GM21737 (cell line): Measurements from ENCODE around the gene TSPAN14.

ENCODE experiments used
- ATAC-seq: cut with Tn5 transposase; IDR thresholded peaks from one replicate; pipeline ENCODE4 v1.9.1; 2021; ENCODE audit warnings: mild to moderate bottlenecking, moderate library complexity; ENCODE audit not compliant: unreplicated experiment

The TSPAN14 gene

GRCh38 chr10:80454513-80455460, 677 bp downstream of the TSPAN14 start:
- peak; percentile 11 for ATAC-seq

GRCh38 chr10:80455461-80456349, 1.6 kb downstream of the TSPAN14 start:
- ATAC-seq: no peak

- ATAC-seq: no peak
Observed at GRCh38 chr10:80457554-80458262, 3.6 kb downstream of the TSPAN14 start.

- ATAC-seq: no peak
Observed at GRCh38 chr10:80458263-80458625, 4.1 kb downstream of the TSPAN14 start.

- no peak for ATAC-seq
Observed at GRCh38 chr10:80458638-80459037, 4.5 kb downstream of the TSPAN14 start.

- peak; percentile 51 for ATAC-seq
Observed at GRCh38 chr10:80459047-80459865, 5.1 kb downstream of the TSPAN14 start.

GRCh38 chr10:80460399-80461207, 6.5 kb downstream of the TSPAN14 start:
- no peak for ATAC-seq

GRCh38 chr10:80461208-80462183, 7.4 kb downstream of the TSPAN14 start:
- no peak for ATAC-seq

- ATAC-seq: no peak
Observed at GRCh38 chr10:80462299-80462980, 8.3 kb downstream of the TSPAN14 start.

GRCh38 chr10:80462981-80463741, 9.1 kb downstream of the TSPAN14 start:
- ATAC-seq: no peak

- ATAC-seq: no peak
Observed at GRCh38 chr10:80463868-80464267, 9.8 kb downstream of the TSPAN14 start.

- no peak for ATAC-seq
Observed at GRCh38 chr10:80464557-80465450, 10.7 kb downstream of the TSPAN14 start.

- ATAC-seq: no peak
Observed at GRCh38 chr10:80465451-80465835, 11.3 kb downstream of the TSPAN14 start.

- ATAC-seq: no peak
Observed at GRCh38 chr10:80465839-80466590, 11.9 kb downstream of the TSPAN14 start.

- ATAC-seq: no peak
Observed at GRCh38 chr10:80466724-80467326, 12.7 kb downstream of the TSPAN14 start.
